HT-29 (cell line): ENCODE data around the gene TACR2. TPM values are rescaled to one million over a fixed set of nuclear protein-coding genes. Genes with fewer than 3 reads are reported as not detected.

Experiments
- DNase-seq: peaks from one replicate; pipeline ENCODE4 v3.0.0-alpha.2; 2015; ENCODE audit warnings: low spot score
- total RNA-seq: library from RNA; depleted of rRNA; stranded (reverse); fragments of >200 nt; shearing (Covaris generic); gene quantifications from 2 replicates; pipeline ENCODE4 v1.2.3, GENCODE V29; 2014

The TACR2 gene
- total RNA-seq, 1 experiment from 2014 or later, result 1.9 TPM

- no peak for DNase-seq
Observed at GRCh38 chr10:69405221-69405620, 11.5 kb downstream of the TACR2 start.

GRCh38 chr10:69404786-69405185 is 11.9 kb downstream of the TACR2 start:
- no peak for DNase-seq

GRCh38 chr10:69403519-69403918 is 13.2 kb downstream of the TACR2 start:
- DNase-seq, result no peak

- no peak for DNase-seq
Observed at GRCh38 chr10:69403066-69403465, 13.7 kb downstream of the TACR2 start.

- no peak for DNase-seq
Observed at GRCh38 chr10:69402386-69402785, 14.3 kb downstream of the TACR2 start.

GRCh38 chr10:69401416-69401815 is 15.3 kb downstream of the TACR2 start:
- DNase-seq, result no peak

GRCh38 chr10:69400936-69401335 is 15.8 kb downstream of the TACR2 start:
- DNase-seq, result no peak

- no peak for DNase-seq
Observed at GRCh38 chr10:69398466-69398865, 18.3 kb downstream of the TACR2 start.

GRCh38 chr10:69397972-69398371 is 18.7 kb downstream of the TACR2 start:
- no peak for DNase-seq

GRCh38 chr10:69394020-69394419 is 22.7 kb downstream of the TACR2 start:
- DNase-seq, result no peak

GRCh38 chr10:69392481-69393000 is 24.2 kb downstream of the TACR2 start:
- peak; percentile 91 for DNase-seq

- DNase-seq, result no peak
Observed at GRCh38 chr10:69391158-69391557, 25.6 kb downstream of the TACR2 start.

GRCh38 chr10:69389827-69390490 is 26.8 kb downstream of the TACR2 start:
- peak; percentile 42 for DNase-seq

GRCh38 chr10:69388488-69388887 is 28.2 kb downstream of the TACR2 start:
- no peak for DNase-seq

GRCh38 chr10:69387500-69387899 is 29.2 kb downstream of the TACR2 start:
- no peak for DNase-seq

GRCh38 chr10:69385454-69386350 is 31.0 kb downstream of the TACR2 start:
- peak; percentile 34 for DNase-seq

GRCh38 chr10:69384320-69384719 is 32.4 kb downstream of the TACR2 start:
- no peak for DNase-seq

GRCh38 chr10:69383558-69383957 is 33.2 kb downstream of the TACR2 start:
- DNase-seq, result no peak

- DNase-seq, result no peak
Observed at GRCh38 chr10:69382382-69383117, 34.2 kb downstream of the TACR2 start.

- DNase-seq, result no peak
Observed at GRCh38 chr10:69379800-69380199, 36.9 kb downstream of the TACR2 start.

GRCh38 chr10:69377933-69378332 is 38.8 kb downstream of the TACR2 start:
- DNase-seq, result no peak

GRCh38 chr10:69377191-69377590 is 39.5 kb downstream of the TACR2 start:
- no peak for DNase-seq
